ENCODE data around the gene RFX2.
"Not testable (repeated sequence)": the region's sequence is repeated elsewhere in the genome, so short reads cannot be mapped to it uniquely, and the experiment has no call there.

RFX2 gene

DNA sequence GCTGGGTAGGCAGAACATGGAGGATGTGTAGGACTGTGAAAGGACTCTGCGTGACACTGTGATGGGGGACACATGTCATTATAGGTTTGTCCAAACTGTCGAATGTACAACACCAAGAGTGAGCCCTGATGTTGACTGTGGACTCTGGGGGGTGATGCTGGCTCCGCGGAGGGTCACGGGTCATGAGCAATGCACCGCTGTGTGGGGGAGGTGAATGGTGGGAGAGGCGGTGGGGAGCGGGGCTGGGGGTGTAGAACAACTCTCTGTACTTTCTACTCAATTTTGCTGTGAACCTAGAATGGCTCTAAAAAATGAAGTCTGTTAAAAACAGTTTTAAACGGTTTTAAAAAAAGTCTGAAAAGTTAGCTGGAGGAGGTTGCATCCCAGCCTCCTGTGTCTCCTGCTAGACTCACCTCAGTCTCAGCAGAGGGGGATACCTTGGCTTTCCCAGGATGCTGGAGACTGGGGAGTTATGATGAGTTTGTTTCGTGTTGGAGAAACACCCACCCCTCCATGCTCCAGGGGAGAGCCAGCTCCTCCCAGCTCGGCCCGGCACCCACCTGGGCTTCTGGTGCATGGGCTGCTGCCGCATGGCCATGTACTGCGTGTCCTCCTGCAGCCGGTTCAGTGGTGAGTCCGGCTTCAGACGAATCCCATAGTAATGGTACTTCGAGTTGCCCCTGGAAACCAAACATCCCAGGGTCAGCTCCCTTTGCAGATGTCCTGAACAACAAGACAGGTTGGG lies 97.7 kb downstream of the RFX2 start:
- no peak for DNase-seq (ENCODE audit: low spot score)

DNA sequence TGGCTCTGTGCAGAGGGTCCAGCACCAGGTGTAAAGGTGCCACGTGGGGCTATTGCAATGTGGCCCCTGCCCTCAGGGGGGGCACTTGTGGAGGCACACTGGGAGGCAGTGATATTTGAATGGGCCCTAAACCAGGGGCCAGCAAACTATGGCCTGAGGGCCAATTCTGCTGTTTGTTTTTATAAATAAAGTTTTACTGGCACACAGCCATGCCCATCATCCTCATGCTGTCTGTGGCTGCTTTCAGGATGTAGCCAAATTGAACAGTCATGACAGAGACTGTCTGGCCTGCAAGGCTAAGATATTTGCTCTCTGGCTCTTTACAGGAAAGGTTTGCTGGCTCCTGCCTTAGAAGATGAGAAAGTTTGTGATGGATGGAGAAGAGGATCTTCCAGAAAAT lies 98.5 kb downstream of the RFX2 start:
- DNase-seq (ENCODE audit: low spot score), result no peak

DNA sequence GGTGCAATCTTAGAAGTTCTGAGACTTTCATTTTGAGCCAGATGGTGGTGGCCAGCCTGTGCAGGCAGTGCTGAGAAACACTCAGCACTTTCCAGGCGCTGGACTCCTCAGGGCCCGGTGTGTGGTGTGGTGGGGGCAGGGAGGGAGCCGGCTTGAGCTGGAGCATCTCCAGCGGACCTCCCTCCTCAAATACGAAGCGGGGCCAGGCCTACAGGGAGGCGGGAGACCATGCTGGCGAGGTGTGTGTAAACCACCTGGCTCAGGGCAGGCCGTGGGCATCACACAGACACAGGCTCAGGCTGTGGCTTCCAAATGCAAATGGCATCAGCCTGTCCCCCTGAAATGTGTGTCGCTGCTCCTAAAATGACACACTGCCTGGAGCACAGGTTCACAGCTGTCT lies 99.1 kb downstream of the RFX2 start:
- no peak for DNase-seq (ENCODE audit: low spot score)

DNA sequence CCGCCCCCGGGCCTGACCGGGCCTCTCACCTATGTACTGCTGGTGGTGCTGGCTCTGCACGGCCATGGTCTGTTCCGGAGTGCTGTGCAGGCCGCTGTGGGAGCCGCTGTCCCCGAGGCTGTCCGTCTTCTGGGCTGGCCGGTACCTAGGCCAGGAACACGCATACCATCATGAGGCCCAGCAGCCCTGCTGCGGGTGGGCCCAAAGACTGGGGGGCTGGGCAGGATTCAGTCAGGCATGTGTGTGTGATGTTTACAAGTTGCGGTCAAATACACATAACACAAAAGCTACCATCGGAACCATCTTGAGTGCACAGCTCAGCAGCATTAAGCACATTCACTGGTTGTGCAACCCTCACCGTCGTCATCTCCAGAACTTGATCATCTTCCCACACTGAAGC lies 100.2 kb downstream of the RFX2 start:
- DNase-seq (ENCODE audit: low spot score), result no peak

DNA sequence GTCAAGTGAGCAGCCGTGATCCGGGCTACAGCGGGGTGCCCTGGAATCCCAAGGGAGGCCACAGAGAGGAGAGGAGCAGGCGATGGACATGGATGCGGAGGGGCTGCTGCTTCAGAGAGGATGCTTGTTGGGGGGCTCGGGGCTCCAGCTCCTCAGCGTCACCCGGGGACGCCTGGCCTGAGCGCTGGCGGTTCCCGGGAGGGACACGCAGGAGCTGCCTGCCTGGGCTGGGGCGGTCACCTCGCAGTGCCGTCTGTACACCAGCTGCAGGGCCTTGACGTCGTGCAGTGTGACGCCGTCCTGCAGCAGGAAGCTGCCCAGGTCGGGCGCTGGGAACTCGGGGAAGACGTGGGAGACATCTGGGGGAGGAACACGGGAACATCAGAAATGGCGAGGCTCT lies 102.4 kb downstream of the RFX2 start:
- no peak for DNase-seq (ENCODE audit: low spot score)

DNA sequence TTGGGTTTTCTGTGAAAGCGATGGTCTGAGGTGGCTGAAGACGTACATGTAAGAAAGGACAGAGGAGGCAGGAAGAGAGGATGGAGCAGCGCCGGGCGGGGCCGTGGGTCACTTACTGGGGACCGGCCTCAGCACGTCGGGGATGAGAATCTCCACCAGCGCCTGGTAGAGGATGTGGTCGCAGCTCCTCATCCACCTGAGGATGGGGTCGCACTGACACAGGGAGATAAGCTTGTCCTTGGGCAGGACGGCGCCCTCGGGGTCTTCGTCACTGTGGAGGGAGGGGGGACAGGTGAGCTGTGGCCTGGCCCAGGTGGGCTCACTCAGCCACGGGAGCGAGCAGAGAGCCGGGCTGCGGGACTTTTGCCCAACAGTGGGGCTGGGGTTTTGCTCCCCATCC lies 103.4 kb downstream of the RFX2 start:
- no peak for DNase-seq (ENCODE audit: low spot score)

DNA sequence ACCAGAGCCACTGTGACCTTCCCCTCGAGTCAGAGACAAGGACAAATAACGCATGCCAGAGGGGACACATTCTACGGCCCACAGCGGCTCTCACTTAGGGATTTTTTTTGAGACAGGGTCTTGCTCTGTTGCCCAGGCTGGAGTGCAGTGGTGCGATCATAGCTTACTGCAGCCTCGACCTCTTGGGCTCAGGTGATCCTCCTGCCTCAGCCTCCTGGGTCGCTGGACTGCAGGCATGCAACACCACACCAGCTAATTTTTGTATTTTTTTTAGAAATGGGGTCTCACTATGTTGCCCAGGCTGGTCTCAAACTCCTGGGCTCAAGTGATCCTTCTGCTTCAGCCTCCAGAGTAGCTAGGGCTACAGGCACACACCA lies 104.2 kb downstream of the RFX2 start:
- DNase-seq (ENCODE audit: low spot score), result not testable (repeated sequence)

DNA sequence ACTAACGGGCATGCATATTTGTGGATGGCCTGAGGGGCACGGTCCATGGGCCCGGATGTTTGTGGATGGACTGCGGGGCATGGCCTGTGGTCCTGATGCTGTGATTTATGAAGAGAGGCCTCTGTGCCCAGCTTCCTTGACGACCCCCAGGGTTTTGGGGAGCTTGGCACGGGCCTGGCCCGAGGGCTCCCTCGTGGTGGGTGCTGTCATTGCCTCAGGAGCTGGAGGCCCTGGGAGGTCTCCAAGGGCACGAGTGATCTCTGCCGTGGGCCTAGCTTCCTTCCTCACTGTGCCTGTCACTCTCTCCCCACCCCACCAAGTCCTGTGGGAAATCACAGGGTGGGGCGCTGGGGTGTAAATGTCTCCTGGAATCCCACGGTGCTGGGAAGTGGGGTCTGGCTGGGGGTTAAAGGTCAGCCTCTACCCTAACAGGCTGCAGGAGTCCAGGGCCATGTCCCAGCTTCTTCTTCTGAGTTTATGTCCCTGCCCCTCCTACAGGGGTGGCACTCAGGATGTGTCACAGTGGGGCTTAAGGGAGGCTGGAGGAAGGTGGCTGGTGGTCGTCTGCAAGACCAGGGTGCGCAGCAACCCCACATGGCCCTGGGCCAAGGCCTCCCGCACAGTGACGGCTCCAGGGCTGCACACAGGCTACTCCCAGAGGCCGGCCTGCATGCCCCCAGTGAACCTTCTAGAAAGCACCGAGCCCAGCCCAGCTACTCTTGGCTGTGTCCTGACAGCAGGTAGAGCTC lies 104.8 kb downstream of the RFX2 start:
- no peak for DNase-seq (ENCODE audit: low spot score)

DNA sequence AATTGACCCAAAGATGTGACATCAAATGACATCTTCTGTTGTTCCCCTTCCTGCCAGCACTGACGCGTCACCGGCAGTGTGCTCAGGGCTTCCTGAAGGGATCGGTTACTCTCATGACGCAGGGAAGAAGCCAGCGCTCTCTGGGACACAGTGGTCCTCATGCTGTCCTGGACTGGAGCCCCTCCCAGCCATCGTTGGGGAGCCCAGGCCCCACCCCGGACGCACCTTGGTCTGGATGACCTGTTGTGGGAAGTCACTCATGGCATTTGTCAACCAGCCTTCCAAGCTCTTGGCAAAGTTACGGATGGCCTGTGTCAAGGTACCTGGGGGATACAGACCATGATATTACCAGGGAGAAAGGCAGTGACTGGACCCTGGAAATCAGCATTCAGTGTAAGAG lies 106.3 kb downstream of the RFX2 start:
- no peak for DNase-seq (ENCODE audit: low spot score)

DNA sequence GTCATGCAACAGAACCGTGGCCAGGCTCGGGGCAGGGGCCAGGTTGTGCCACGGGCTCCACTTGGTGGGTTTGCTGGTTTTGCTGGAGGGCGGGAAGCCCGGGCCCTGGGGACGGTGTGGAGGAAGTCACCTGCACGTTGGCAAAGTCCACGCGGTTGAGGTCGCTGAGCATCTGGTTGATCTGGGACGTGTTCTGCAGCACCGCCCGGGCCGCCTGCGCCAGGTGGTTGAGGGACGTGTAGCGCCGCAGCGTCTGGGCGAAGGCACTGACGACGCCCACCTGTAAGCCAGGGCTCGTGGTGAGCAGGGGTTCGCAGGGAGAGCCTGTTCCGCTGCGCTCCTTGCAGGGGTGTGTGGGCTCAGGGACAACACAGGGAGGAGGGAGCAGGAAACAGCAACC lies 107.7 kb downstream of the RFX2 start:
- no peak for DNase-seq (ENCODE audit: low spot score)

DNA sequence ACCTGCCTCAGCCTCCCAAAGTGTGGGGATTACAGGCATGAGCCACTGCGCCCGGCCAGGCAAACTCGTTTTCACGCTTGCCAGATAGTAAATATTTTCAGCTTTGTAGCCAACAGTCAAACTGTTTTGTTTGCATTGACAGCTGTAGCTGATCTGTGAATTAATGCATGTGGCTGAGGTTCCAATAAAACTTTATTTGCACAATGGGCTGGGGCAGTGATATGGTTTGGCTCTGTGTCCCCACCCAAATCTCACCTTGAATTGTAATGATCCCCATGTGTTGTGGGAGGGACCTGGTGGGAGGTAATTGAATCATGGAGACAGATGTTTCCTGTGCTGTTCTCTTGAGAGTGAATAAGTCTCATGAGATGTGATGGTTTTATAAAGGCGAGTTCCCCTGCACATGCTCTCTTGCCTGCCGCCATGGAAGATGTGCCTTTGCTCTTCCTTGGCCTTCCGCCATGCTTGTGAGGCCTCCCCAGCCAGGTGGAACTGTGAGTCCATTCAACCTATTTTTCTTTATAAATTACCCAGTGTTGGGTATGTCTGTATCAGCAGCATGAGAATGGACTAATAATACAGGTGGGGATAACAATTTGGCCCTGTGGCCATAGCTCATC lies 110.0 kb downstream of the RFX2 start:
- no peak for DNase-seq (ENCODE audit: low spot score)

DNA sequence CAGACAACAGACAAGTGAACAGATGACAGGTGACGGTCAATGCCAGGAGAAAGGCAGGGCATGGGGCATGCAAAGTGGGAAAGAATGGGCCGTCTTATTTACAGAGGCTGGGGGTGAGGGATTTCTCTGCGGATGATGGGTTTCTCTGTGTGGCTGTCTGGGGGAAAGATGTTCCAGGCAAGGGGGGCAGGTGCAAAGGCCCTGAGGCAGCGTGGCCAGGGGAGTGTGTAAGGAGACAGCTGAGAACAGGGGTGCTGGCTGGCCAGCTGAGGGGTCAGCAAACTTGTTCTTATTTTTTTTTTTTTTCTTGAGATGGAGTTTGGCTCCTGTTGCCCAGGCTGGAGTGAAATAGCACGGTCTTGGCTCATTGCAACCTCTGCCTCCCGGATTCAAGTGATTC lies 110.6 kb downstream of the RFX2 start:
- no peak for DNase-seq (ENCODE audit: low spot score)

DNA sequence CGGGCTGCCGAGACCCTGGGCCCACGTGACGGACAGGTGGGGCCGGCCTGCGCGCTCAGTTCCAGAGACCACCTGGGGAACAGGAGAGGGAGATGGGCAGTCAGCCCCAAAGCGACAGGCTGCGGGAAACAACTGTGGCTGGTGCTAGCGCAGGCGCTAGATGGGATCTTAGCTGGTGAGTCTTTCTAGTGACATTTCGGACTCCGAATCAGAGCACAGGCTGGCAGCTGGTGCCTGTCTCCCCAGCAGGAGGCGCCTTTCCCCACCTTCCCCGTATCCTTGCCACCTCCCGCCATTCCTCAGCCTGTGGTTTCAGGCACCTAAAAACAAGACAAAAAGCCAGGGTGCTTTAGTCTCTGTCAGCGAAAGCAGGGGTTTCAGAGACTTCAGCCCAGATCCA lies 112.9 kb downstream of the RFX2 start:
- no peak for DNase-seq (ENCODE audit: low spot score)

DNA sequence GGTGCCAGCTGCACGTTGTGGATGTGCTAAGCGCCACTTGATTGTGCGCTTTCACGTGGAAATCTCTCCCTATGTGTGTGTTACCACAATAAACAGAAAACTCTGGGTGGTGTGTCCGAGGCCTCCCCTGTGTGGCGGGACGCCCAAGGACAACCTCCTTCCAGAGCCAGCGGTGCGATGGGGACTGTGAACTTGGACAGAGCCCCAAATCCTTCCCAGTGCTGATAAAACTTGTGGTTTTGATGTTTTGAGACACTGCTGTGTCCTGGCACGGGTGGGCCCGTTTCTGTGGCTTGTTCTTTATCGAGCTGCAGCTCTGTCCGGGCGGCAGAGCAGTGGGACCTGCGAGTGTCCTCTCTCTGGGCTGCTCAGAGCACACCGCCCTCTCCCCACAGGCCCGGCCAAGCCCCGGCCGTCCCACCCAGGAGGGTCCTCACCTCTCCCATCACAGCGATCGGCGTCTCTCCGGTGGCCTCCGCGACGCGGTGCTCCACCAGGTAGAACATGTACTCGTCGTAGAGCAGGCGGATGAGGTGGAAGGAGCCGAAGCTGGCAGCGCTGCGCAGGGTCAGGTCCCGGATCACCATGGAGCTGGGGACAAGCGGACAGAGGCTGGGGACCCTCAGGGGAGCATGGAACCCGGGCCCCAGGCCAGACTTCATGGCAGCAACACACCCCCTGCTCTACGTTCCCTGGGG lies 113.5 kb downstream of the RFX2 start:
- DNase-seq (ENCODE audit: low spot score), result no peak

DNA sequence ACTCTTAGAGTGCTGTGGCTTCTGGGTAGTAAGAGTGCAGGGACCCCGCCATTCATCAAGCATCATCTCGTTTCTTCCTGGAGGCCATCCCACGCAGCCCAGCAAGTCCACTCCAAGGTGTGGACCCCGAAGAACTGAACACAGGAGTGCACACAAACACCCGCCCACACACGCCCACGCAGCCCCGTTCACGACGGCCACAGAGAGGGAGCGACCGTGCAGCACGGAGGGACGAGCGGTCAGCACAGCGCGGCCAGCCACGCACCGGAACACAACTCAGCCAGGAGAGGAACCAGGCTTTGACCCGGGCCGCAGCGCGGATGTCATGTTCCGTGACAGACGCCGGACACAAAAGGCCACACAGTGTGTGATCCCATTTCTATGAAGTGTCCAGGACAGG lies 114.2 kb downstream of the RFX2 start:
- no peak for DNase-seq (ENCODE audit: low spot score)

DNA sequence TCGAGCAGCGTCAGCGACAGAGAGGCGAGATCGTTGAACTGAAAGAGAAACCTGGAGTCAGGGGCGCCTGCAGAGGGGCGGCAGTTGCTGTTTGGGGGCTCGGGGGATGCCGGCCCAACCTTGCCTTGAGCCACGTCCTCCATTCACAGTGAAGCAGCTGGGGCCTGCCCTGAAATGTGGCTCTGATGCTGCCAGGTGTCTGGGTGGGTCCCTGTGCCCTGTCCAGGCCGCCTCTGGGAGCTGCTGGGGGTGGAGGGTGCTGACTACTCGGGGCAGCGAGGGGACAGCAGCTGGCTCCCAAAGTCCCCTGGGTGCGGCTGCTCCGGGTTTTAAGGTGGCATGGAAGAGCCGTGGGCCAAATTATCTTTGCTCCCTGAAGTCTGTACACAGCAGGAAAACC lies 114.7 kb downstream of the RFX2 start:
- DNase-seq (ENCODE audit: low spot score), result no peak

DNA sequence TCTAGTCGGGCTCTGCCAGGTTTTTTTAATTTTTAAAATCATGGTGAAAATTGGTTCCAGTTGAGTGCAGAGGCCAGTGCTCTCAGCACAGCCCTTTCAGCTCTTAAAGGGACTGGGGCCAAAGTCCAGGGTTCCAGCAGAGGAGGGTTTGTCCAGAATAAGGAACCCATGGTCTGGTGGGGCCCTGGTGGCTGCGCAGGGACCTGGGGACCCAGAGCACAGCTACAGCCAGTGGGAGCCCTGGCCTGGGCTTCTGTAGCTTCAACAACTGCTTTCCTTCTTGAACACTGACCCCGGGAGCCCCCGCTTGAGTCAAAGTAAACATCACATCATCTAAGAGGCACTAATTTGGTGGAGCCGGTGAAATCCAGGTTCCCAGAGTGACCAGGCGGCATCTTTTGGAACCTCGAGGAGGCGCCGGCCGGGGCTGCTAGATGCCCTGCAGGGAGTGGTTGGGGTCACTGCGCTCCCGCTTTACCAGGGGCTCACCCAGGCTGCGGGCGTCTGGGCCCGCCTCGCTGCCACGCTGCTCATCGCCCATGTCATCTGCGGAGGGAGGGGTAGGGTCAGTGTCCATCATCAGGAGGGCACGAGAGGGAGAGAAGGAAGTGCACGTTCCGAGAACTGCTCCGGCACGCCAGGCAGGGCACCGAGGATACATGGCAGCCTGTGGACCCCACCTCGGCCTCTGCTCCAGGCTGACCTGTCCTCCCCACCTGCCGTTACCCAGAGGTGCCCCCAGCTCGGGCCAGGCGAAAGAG lies 115.7 kb downstream of the RFX2 start:
- no peak for DNase-seq (ENCODE audit: low spot score)

DNA sequence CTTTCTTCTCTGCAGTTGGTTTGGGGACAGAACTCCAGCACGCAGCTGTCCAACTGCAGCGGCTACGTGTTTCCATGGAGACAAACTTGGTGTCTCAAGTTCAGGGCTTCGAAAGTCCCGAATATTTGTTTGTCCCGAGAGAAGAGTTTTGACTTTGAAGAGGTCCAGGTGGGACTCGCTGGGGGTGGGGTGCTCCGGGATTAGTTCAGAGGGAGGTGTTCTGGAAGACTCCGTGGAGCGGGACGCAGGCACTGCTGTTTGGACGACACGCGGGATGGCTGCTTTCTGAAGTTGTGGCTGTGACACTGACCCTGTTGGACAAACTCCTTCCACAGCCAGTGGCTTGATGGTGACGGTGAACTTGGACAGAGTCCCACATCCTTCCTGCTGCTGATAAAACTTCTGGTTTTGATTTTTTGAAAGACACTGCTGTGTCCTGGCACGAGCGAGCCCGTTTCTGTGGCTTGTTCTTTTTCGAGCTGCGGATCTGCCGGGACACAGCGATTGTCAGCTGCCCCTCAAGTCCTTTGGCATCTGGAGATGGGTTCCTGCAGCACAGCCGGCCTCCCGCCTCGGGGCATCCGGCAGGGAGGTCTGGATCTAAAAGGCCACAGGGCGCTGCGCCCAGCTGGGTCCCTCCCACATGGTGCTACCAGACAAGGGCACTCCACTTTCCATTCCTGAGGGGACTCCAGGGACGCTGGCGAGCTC lies 116.5 kb downstream of the RFX2 start:
- peak; percentile 42 for DNase-seq (ENCODE audit: low spot score)

DNA sequence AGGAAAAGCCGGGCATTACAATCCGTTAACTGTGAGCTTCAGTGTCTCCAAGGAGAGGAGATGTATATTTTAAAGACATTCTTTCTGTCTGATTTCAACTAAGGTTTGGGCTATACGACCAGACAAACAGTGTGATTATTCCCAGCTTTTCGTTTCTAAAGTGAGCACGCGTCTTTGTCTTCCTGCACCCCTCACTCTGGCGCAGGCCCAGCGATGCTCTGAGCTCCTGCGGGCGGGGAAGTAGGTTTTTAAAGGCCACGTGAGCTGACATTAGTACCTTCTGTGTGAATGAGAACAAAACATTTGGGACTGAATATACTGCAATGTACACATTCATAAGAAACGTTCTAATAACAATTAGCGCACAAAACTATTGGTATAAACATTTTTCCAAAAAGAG lies 117.1 kb downstream of the RFX2 start:
- no peak for DNase-seq (ENCODE audit: low spot score)

DNA sequence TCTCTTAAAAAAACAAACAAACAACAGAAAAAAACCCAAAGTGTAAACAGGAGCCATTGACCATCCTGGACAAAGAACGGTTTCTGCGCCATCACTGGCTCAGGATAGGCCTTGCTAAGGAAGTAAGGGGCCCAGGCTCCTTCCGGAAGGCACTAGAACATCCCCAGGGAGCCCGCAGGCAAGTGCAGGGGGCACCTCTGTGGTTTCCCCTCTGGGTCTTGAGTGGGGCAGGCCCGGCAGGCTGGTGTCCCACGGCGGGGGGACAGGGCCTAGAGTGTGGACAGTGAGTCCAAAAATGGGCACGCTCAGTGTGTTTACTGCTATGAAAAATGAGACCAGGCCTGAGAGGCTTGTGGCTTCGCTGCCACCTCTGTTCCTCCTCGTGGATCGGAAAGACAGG lies 117.5 kb downstream of the RFX2 start:
- DNase-seq (ENCODE audit: low spot score), result no peak

DNA sequence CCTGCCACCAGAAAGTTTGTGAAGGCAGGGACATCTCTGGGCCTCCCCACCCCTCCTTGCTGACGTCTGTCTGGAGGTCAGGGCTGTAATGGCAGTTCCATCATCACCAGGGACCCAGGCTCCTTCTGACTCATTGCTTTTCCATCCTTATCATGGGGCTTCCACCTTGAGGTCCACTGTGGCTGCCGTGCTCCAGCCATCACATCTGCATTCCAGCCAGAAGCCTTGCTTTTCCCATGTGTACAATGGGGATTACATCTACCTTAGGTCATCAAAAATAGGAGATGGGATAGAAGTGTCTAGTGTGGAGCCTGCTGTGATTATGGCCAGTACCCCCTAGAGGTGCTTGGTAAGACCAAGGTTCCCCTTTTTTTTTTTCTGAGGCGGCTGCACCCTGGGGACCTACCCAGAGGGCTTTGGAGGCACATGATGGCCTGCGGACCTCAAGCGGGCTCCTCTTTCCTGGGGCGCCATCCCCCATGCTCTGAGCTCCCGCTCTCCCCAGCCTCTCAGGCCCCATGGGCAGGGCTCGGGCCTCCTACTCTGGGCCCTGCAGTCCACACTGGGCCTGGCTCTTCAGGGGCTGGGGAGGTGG lies 119.0 kb downstream of the RFX2 start:
- no peak for DNase-seq (ENCODE audit: low spot score)

Data from hepatic stellate cell (primary cell).